A549 treated with RU486 at 1 μM for 4 hours (cell line): ENCODE measurements around the gene ZNF521. TPM values are rescaled to one million over a fixed set of nuclear protein-coding genes. Genes with fewer than 3 reads are reported as not detected.

ENCODE experiments used
- total RNA-seq: library from RNA; stranded (reverse); fragments of 200-300 nt; extraction: Qiagen RNA extraction; gene quantifications from 5 replicates; pipeline ENCODE4 v1.2.3, GENCODE V29; 2022; ENCODE audit warnings: low read depth

ZNF521 gene
- not detected in 5 replicates for total RNA-seq

GRCh38 chr18:25351777-25352628 is at the start of gene ZNF521:
Gene ZNF521 (minus strand): TSS chr18:25352166. CDS start chr18:25350946, 1,220 bp downstream.

